ENCODE measurements around the gene UBXN10. TPM values are rescaled to one million over a fixed set of nuclear protein-coding genes. Genes with fewer than 3 reads are reported as not detected.
"Not testable (repeated sequence)": the region's sequence is repeated elsewhere in the genome, so short reads cannot be mapped to it uniquely, and the experiment has no call there.

Gene UBXN10
- total and polyA plus RNA-seq, 9 donors = 0.20 to 28.0 (median 1.5) TPM

- Histone ChIP-seq H3K4me1 (ENCODE audit: insufficient read depth) (no peaks in the 10 kb centered on the region), H3K4me3 (no peak overlapping the region), H3K27me3 (no peaks in the 10 kb centered on the region), H3K36me3 (no peaks in the 10 kb centered on the region), H3K27ac (no peak overlapping the region), H3K9me3 (no peaks in the 10 kb centered on the region)
- no peak for TF ChIP-seq EP300 (IDR thresholded peaks at IDR 0.05)
- no peak for TF ChIP-seq POLR2A (IDR thresholded peaks at IDR 0.05)
- TF ChIP-seq CTCF (IDR thresholded peaks at IDR 0.05) = no peak
- WGBS, 3 donors = 69 to 78% (median 76%) methylated on average over 3 of the region's 3 CpGs
- intact Hi-C loops (cut with DNase I) = no loop called here
- DNase-seq = no peak
Observed at GRCh38 chr1:20224546-20224945, 38.6 kb downstream of the UBXN10 start.

DNA sequence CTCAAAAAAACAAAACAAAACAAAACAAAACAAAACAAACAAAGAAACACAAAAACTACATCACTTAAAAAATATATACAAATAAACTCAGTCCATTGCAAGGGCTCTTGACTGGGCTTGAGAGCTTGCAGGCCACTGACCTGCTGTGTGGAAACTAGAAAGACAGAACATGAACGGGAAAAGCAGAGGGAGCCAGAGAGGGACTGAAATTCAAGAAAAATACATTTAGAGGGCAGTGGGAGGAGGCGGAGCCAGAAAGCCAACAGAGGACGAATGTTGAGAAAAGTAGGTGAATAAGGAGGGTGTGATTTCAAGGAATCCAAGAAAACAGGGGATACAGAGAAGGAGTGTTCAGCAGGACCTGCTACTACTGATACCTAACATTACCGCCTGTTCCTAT is 41.8 kb downstream of the UBXN10 start:
- 51 to 57% (median 56%) methylated on average over 4 of the region's 4 CpGs for WGBS, 3 donors
- Histone ChIP-seq H3K4me3 (no peak overlapping the region), H3K9me3 (no peaks in the 10 kb centered on the region), H3K27me3 (no peaks in the 10 kb centered on the region), H3K27ac (no peak overlapping the region), H3K36me3 (no peaks in the 10 kb centered on the region), H3K4me1 (ENCODE audit: insufficient read depth) (no peaks in the 10 kb centered on the region)
- DNase-seq = no peak
- TF ChIP-seq POLR2A (IDR thresholded peaks at IDR 0.05) (no peak), CTCF (IDR thresholded peaks at IDR 0.05) (no peak), EP300 (IDR thresholded peaks at IDR 0.05) (no peak)
- intact Hi-C loops (cut with DNase I) = no loop called here

DNA sequence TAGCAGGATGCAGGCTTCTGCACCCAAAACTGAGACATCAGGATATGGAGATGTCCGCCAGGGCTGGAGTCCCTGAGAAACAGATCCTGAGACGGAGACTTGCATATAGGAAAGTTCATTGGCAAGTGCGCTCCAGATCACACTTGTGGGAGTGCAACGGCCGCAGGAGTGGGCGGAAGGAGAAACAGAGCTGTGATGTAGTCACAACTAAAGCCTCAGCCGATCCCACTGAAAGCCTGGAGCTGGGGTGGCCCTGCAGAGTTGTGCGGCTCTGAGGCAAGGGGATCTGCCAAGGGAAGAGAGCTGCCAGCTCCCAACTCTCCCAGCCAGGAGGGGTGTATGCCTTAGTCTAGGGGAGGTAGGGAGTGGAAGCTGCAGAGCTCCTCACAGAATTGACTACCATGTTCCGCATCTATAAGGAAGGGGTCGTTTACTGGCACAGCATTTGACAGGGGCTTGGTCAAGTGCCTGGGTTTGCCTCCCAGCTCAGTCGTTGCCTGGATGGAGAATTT is 42.5 kb downstream of the UBXN10 start:
- H3K36me3 ChIP-seq = no peaks in the 10 kb centered on the region
- H3K4me3 ChIP-seq = no peak overlapping the region
- TF ChIP-seq POLR2A (IDR thresholded peaks at IDR 0.05) (no peak), EP300 (IDR thresholded peaks at IDR 0.05) (no peak), CTCF (IDR thresholded peaks at IDR 0.05) (no peak)
- no peak overlapping the region for H3K27ac ChIP-seq
- 52 to 60% (median 60%) methylated on average over 11 of the region's 11 CpGs for WGBS, 3 donors
- H3K4me1 ChIP-seq (ENCODE audit: insufficient read depth) = no peaks in the 10 kb centered on the region
- no peaks in the 10 kb centered on the region for H3K27me3 ChIP-seq
- no peak for DNase-seq
- intact Hi-C loops (cut with DNase I) = no loop called here
- no peaks in the 10 kb centered on the region for H3K9me3 ChIP-seq

GRCh38 chr1:20229171-20229570 is 43.3 kb downstream of the UBXN10 start:
- TF ChIP-seq POLR2A (IDR thresholded peaks at IDR 0.05) (no peak), CTCF (IDR thresholded peaks at IDR 0.05) (no peak), EP300 (IDR thresholded peaks at IDR 0.05) (no peak)
- no peak overlapping the region for H3K4me3 ChIP-seq
- WGBS, 3 donors = 52 to 69% (median 53%) methylated on average over 2 of the region's 2 CpGs
- no peaks in the 10 kb centered on the region for H3K4me1 ChIP-seq (ENCODE audit: insufficient read depth)
- no peaks in the 10 kb centered on the region for H3K36me3 ChIP-seq
- H3K27me3 ChIP-seq = no peaks in the 10 kb centered on the region
- intact Hi-C loops (cut with DNase I) = no loop called here
- H3K9me3 ChIP-seq = no peaks in the 10 kb centered on the region
- no peak for DNase-seq
- H3K27ac ChIP-seq = no peak overlapping the region

DNA sequence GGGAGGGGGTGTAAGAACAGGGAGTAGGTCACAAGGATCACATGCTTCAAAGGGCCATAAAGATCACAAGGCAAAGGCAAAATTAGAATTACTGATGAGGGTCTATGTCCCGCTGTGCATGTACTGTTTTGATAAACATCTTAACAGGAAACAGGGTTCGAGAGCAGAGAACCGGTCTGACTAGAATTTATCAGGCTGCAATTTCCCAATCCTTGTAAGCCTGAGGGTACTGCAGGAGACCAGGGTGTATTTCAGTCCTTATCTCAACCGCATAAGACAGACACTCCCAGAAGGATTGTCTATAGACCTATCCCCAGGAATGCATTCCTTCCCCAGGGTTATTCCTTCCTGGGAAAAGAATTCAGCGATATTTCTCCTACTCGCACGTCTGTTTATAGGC is 46.7 kb downstream of the UBXN10 start:
- H3K27me3 ChIP-seq; H3K9me3 ChIP-seq; DNase-seq; H3K27ac ChIP-seq; intact Hi-C loops (cut with DNase I); H3K36me3 ChIP-seq; H3K4me3 ChIP-seq; H3K4me1 ChIP-seq (ENCODE audit: insufficient read depth): not testable (repeated sequence)
- 20 to 28% (median 21%) methylated on average over 7 of the region's 7 CpGs for WGBS, 3 donors
